Stromal cell of bone marrow (primary cell): ENCODE data around the gene NXN.

Source experiments
- DNase-seq: peaks from one replicate; pipeline ENCODE4 v3.0.0-alpha.2; 2012; ENCODE audit warnings: low read depth

The NXN gene

GRCh38 chr17:979539-980405, at the start of gene NXN:
TSS of gene NXN (minus strand) at chr17:979776.
- peak; percentile 35 for DNase-seq

GRCh38 chr17:1027044-1027443, 47.5 kb upstream of the NXN start:
- DNase-seq: no peak

- DNase-seq: no peak
These were observed 47.0 kb upstream of the NXN start for GRCh38 chr17:1026599-1026975.

GRCh38 chr17:1025733-1026598, 46.4 kb upstream of the NXN start:
- no peak for DNase-seq

- DNase-seq: no peak
These were observed 44.5 kb upstream of the NXN start for GRCh38 chr17:1024076-1024475.

- no peak for DNase-seq
These were observed 42.9 kb upstream of the NXN start for GRCh38 chr17:1022278-1023024.

GRCh38 chr17:1021147-1021546, 41.6 kb upstream of the NXN start:
- no peak for DNase-seq

- DNase-seq: no peak
These were observed 39.9 kb upstream of the NXN start for GRCh38 chr17:1019451-1019850.

GRCh38 chr17:1018547-1018946, 39.0 kb upstream of the NXN start:
- no peak for DNase-seq

GRCh38 chr17:1013729-1014090, 34.1 kb upstream of the NXN start:
- DNase-seq: no peak

GRCh38 chr17:1012823-1013728, 33.5 kb upstream of the NXN start:
- DNase-seq: no peak

- DNase-seq: no peak
These were observed 32.5 kb upstream of the NXN start for GRCh38 chr17:1011760-1012735.

GRCh38 chr17:1011138-1011537, 31.6 kb upstream of the NXN start:
- DNase-seq: no peak

GRCh38 chr17:1010586-1010985, 31.0 kb upstream of the NXN start:
- DNase-seq: no peak

- no peak for DNase-seq
These were observed 30.5 kb upstream of the NXN start for GRCh38 chr17:1010086-1010450.

GRCh38 chr17:1009229-1010085, 29.9 kb upstream of the NXN start:
- DNase-seq: no peak

- no peak for DNase-seq
These were observed 28.6 kb upstream of the NXN start for GRCh38 chr17:1008008-1008761.

GRCh38 chr17:1007310-1008007, 27.9 kb upstream of the NXN start:
- DNase-seq: no peak
